ENCODE measurements around the gene OPN4.
"Not testable (repeated sequence)": the region's sequence is repeated elsewhere in the genome, so short reads cannot be mapped to it uniquely, and the experiment has no call there.

GRCh38 chr10:86617278-86617677, 37.1 kb upstream of the OPN4 start:
- TF ChIP-seq, protein P1, sequence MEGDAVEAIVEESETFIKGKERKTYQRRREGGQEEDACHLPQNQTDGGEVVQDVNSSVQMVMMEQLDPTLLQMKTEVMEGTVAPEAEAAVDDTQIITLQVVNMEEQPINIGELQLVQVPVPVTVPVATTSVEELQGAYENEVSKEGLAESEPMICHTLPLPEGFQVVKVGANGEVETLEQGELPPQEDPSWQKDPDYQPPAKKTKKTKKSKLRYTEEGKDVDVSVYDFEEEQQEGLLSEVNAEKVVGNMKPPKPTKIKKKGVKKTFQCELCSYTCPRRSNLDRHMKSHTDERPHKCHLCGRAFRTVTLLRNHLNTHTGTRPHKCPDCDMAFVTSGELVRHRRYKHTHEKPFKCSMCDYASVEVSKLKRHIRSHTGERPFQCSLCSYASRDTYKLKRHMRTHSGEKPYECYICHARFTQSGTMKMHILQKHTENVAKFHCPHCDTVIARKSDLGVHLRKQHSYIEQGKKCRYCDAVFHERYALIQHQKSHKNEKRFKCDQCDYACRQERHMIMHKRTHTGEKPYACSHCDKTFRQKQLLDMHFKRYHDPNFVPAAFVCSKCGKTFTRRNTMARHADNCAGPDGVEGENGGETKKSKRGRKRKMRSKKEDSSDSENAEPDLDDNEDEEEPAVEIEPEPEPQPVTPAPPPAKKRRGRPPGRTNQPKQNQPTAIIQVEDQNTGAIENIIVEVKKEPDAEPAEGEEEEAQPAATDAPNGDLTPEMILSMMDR (IDR thresholded peaks at IDR 0.05; ENCODE audit: low read length), result not testable (repeated sequence)
- TF ChIP-seq EZH2 (optimal IDR thresholded peaks at IDR 0.05; ENCODE audit: low read depth, low read length), result not testable (repeated sequence)

All from MM.1S (cell line).